IMR-90 (cell line): ENCODE data around the gene SLC48A1. TPM values are rescaled to one million over a fixed set of nuclear protein-coding genes. Genes with fewer than 3 reads are reported as not detected.

Experiments
- ATAC-seq: fragments of 200-7000 bp; cut with Tn5 transposase; 2 replicates; pipeline ENCODE4 v1.9.1; 2020; ENCODE audit warnings: low read depth, mild to moderate bottlenecking, moderate library complexity
- BruUV-seq: library from RNA; stranded (reverse); fragments of 400-500 nt; replicated peaks from 2 replicates; lab custom pipeline; 2021; lab: Mats Ljungman, UMichigan
- CTCF ChIA-PET: fragments of 300-600 bp; formaldehyde crosslinking; extraction: SDS; loops from one replicate; lab custom pipeline; 2021; ENCODE audit warnings: antibody characterized with exemption; lab: Yijun Ruan, JAX
- POLR2A ChIA-PET: fragments of 300-600 bp; sonication (Branson Sonifier 250); formaldehyde crosslinking; loops from one replicate; lab custom pipeline; 2022; ENCODE audit warnings: antibody characterized with exemption; ENCODE audit not compliant: unreplicated experiment; lab: Charles Lee
- DNase-seq: peaks from one replicate; pipeline ENCODE4 v3.0.0; 2013
- H2AFZ ChIP-seq: replicated peaks from 2 replicates; pipeline ENCODE3; 2013; ENCODE audit warnings: low read length, mild to moderate bottlenecking; ENCODE audit not compliant: poor library complexity
- H2AK5ac ChIP-seq: 2 replicates; pipeline ENCODE4 v1.6.1; 2013; ENCODE audit warnings: low read depth, low read length, inconsistent platforms
- H2AK9ac ChIP-seq: replicated peaks from 2 replicates; pipeline ENCODE3; 2013; ENCODE audit warnings: mild to moderate bottlenecking, low read depth, low read length, moderate library complexity; ENCODE audit not compliant: poor library complexity
- H2BK120ac ChIP-seq: 2 replicates; pipeline ENCODE4 v1.6.1; 2013; ENCODE audit warnings: low read depth, low read length, inconsistent platforms
- H2BK15ac ChIP-seq: 3 replicates; pipeline ENCODE4 v1.6.1; 2013; ENCODE audit warnings: low read depth, low read length, inconsistent platforms
- H2BK20ac ChIP-seq: 2 replicates; pipeline ENCODE4 v1.6.1; 2013; ENCODE audit warnings: low read depth, mild to moderate bottlenecking, inconsistent platforms, low read length, moderate library complexity
- H2BK5ac ChIP-seq: 2 replicates; pipeline ENCODE4 v1.6.1; 2013; ENCODE audit warnings: mild to moderate bottlenecking, low read depth, low read length, inconsistent platforms; ENCODE audit not compliant: poor library complexity, severe bottlenecking
- H3K14ac ChIP-seq: replicated peaks from 2 replicates; pipeline ENCODE4 v1.6.1; 2013; ENCODE audit warnings: low read depth, low read length, inconsistent platforms
- H3K18ac ChIP-seq: 2 replicates; pipeline ENCODE4 v1.6.1; 2013; ENCODE audit warnings: low read depth, low read length, control low read depth
- H3K23ac ChIP-seq: 2 replicates; pipeline ENCODE4 v1.6.1; 2013; ENCODE audit warnings: low read depth, low read length, inconsistent platforms
- H3K27ac ChIP-seq: 2 replicates; pipeline ENCODE4 v1.5.1; 2013; ENCODE audit warnings: mild to moderate bottlenecking, control low read depth, low read length; ENCODE audit not compliant: insufficient read depth
- H3K27me3 ChIP-seq: 2 replicates; pipeline ENCODE4 v1.6.1; 2013; ENCODE audit warnings: low read length; ENCODE audit not compliant: control insufficient read depth, insufficient read depth
- H3K36me3 ChIP-seq: 2 replicates; pipeline ENCODE4 v1.6.1; 2013; ENCODE audit warnings: low read length, mixed read lengths; ENCODE audit not compliant: control insufficient read depth, insufficient read depth
- H3K4ac ChIP-seq: 2 replicates; pipeline ENCODE4 v1.6.1; 2013; ENCODE audit warnings: low read depth, low read length, inconsistent platforms
- H3K4me1 ChIP-seq: 2 replicates; pipeline ENCODE4 v1.6.1; 2013; ENCODE audit warnings: low read length, mixed read lengths; ENCODE audit not compliant: control insufficient read depth, insufficient read depth
- H3K4me2 ChIP-seq: 2 replicates; pipeline ENCODE4 v1.6.1; 2013; ENCODE audit warnings: low read depth, mild to moderate bottlenecking, control low read depth, low read length, moderate library complexity
- H3K4me3 ChIP-seq: 2 replicates; pipeline ENCODE4 v1.5.1; 2013; ENCODE audit warnings: low read depth, mild to moderate bottlenecking, control low read depth, low read length, moderate library complexity; ENCODE audit not compliant: insufficient read depth
- H3K56ac ChIP-seq: 2 replicates; pipeline ENCODE4 v1.6.1; 2013; ENCODE audit warnings: low read length, inconsistent platforms; ENCODE audit not compliant: insufficient read depth; ENCODE audit errors: extremely low read depth
- H3K79me1 ChIP-seq, 2 experiments: 2 replicates each; pipeline ENCODE4 v1.6.1; 2013; ENCODE audit warnings: low read length in 2 of 2, inconsistent platforms in 1 of 2, low read depth in 1 of 2
- H3K9ac ChIP-seq: 2 replicates; pipeline ENCODE4 v1.6.1; 2013; ENCODE audit warnings: low read depth, low read length, control low read depth
- H3K9me1 ChIP-seq: 2 replicates; pipeline ENCODE4 v1.6.1; 2013; ENCODE audit warnings: low read length, inconsistent platforms; ENCODE audit not compliant: insufficient read depth
- H3K9me3 ChIP-seq: 2 replicates; pipeline ENCODE4 v1.6.1; 2013; ENCODE audit warnings: low read length; ENCODE audit not compliant: control insufficient read depth, insufficient read depth
- H4K20me1 ChIP-seq: 2 replicates; pipeline ENCODE4 v1.6.1; 2013; ENCODE audit warnings: low read length, inconsistent platforms; ENCODE audit not compliant: insufficient read depth
- H4K5ac ChIP-seq: 2 replicates; pipeline ENCODE4 v1.6.1; 2013; ENCODE audit warnings: mild to moderate bottlenecking, low read depth, low read length, control low read depth
- H4K8ac ChIP-seq, 2 experiments: 2 replicates each; pipeline ENCODE4 v1.6.1; 2013; ENCODE audit warnings: low read depth in 2 of 2, low read length in 2 of 2, control low read depth in 1 of 2, inconsistent platforms in 1 of 2
- H4K91ac ChIP-seq: 2 replicates; pipeline ENCODE4 v1.6.1; 2013; ENCODE audit warnings: low read depth, low read length, inconsistent platforms; ENCODE audit not compliant: insufficient read depth
- BHLHE40 ChIP-seq: fragments of 150-350 bp; IDR thresholded peaks from 2 replicates; pipeline ENCODE4 v1.6.1; 2016; ENCODE audit warnings: mild to moderate bottlenecking, low read depth, low read length
- CEBPB ChIP-seq: IDR thresholded peaks from 2 replicates; pipeline ENCODE4 v1.6.1; 2012; ENCODE audit warnings: low read depth, low read length, improper control_type of control experiment
- CHD1 ChIP-seq: IDR thresholded peaks from 2 replicates; pipeline ENCODE4 v1.6.1; 2012; ENCODE audit warnings: low read depth, low read length, improper control_type of control experiment
- CTCF ChIP-seq: conservative IDR thresholded peaks from 2 replicates; pipeline ENCODE4 v1.5.1; 2012; ENCODE audit warnings: mild to moderate bottlenecking, low read depth, low read length, improper control_type of control experiment
- ELK1 ChIP-seq: fragments of 150-350 bp; IDR thresholded peaks from 2 replicates; pipeline ENCODE4 v1.6.1; 2016; ENCODE audit warnings: low read depth, mild to moderate bottlenecking, low read length, moderate library complexity, borderline replicate concordance
- FOS ChIP-seq: fragments of 150-350 bp; IDR thresholded peaks from 2 replicates; pipeline ENCODE4 v1.6.1; 2016; ENCODE audit warnings: low read depth, low read length
- MAFK ChIP-seq: IDR thresholded peaks from 2 replicates; pipeline ENCODE4 v1.6.1; 2012; ENCODE audit warnings: low read depth, low read length, improper control_type of control experiment
- MAZ ChIP-seq: IDR thresholded peaks from 2 replicates; pipeline ENCODE4 v1.6.1; 2012; ENCODE audit warnings: low read depth, mild to moderate bottlenecking, low read length, improper control_type of control experiment, moderate library complexity, borderline replicate concordance
- MXI1 ChIP-seq: IDR thresholded peaks from 2 replicates; pipeline ENCODE4 v1.6.1; 2012; ENCODE audit warnings: low read depth, mild to moderate bottlenecking, low read length, moderate library complexity, borderline replicate concordance
- NFE2L2 ChIP-seq: fragments of 150-350 bp; IDR thresholded peaks from 2 replicates; pipeline ENCODE4 v1.6.1; 2016; ENCODE audit warnings: low read depth, mild to moderate bottlenecking, low read length
- POLR2A ChIP-seq: IDR thresholded peaks from 2 replicates; pipeline ENCODE4 v1.6.1; 2012; ENCODE audit warnings: mild to moderate bottlenecking, low read depth, low read length
- RAD21 ChIP-seq: IDR thresholded peaks from 2 replicates; pipeline ENCODE4 v1.6.1; 2012; ENCODE audit warnings: low read length, improper control_type of control experiment
- RCOR1 ChIP-seq: IDR thresholded peaks from 2 replicates; pipeline ENCODE4 v1.6.1; 2012; ENCODE audit warnings: mild to moderate bottlenecking, low read length, improper control_type of control experiment; ENCODE audit not compliant: insufficient replicate concordance
- RFX5 ChIP-seq: IDR thresholded peaks from 2 replicates; pipeline ENCODE4 v1.8.0; 2012; ENCODE audit warnings: low read depth, mild to moderate bottlenecking, low read length, moderate library complexity
- SMC3 ChIP-seq: fragments of 150-350 bp; IDR thresholded peaks from 2 replicates; pipeline ENCODE4 v1.6.1; 2016; ENCODE audit warnings: low read depth, mild to moderate bottlenecking, antibody characterized with exemption, low read length, moderate library complexity
- USF2 ChIP-seq: fragments of 150-350 bp; IDR thresholded peaks from 2 replicates; pipeline ENCODE4 v1.6.1; 2017; ENCODE audit warnings: mild to moderate bottlenecking, antibody characterized with exemption, low read length, low read depth
- WGBS, 2 experiments: methylation state at CpG; one replicate each; pipeline versions ENCODE4 v1.1.5 to v1.1.7; 2013; ENCODE audit warnings: missing lambda C conversion rate in 2 of 2; ENCODE audit not compliant: insufficient read length in 1 of 2; ENCODE audit errors: extremely low coverage in 2 of 2; 5-methylcytosine and 5-hydroxymethylcytosine counted together
- dilution Hi-C: fragments of 300-500 bp; cut with HindIII; formaldehyde crosslinking; loops from one replicate; pipeline ENCODE4 v1.14.3; 2018; ENCODE audit warnings: low sequenced_read_pairs; ENCODE audit not compliant: unreplicated experiment
- in situ Hi-C: fragments of 300-500 bp; cut with MboI; formaldehyde crosslinking; loops from 3 replicates; pipeline ENCODE4 v1.14.3; 2019; ENCODE audit warnings: low sequenced_read_pairs, inconsistent platforms, mixed read lengths
- intact Hi-C: fragments of 100-400 bp; cut with micrococcal nuclease; formaldehyde crosslinking; loops from 2 replicates; pipeline ENCODE4 v1.10.0; 2022
- polyA plus RNA-seq, 3 experiments: library from polyadenylated mRNA; depleted of rRNA; stranded (reverse); fragments of >200 nt; gene quantifications; 2 replicates each; pipeline ENCODE4 v1.2.3, GENCODE V29; 2012; ENCODE audit warnings: low replicate concordance in 1 of 3
- total RNA-seq: library from RNA; depleted of rRNA; stranded (reverse); fragments of >200 nt; gene quantifications from 2 replicates; pipeline ENCODE4 v1.2.3, GENCODE V29; 2012

Gene SLC48A1
- total and polyA plus RNA-seq, 2 of the 4 experiments (the other 2 are of a cell fraction), result 4.8 to 5.9 TPM

- no peak overlapping the region for H3K4me2 ChIP-seq
- WGBS, 2 experiments, result 100% methylated on average over 1 of the region's 3 CpGs; no CpG with 5 or more reads in 1 of the 2 experiments
- no peak overlapping the region for H2BK20ac ChIP-seq
- in situ Hi-C loops (no loop called here), dilution Hi-C loops (no loop called here), intact Hi-C loops (no loop called here)
- no peak overlapping the region for H2BK15ac ChIP-seq
- no peak overlapping the region for H2AK9ac ChIP-seq
- peaks cover 13% of the 10 kb centered on the region; the same call in 1 of the 2 replicates for H3K9me1 ChIP-seq
- ATAC-seq (no peak), DNase-seq (no peak)
- H4K91ac ChIP-seq, result no peak overlapping the region
- H2BK5ac ChIP-seq, result no peak overlapping the region
- H4K5ac ChIP-seq, result no peak overlapping the region
- CTCF ChIA-PET, result interaction anchor here (0.8 kb wide), 1 partner anchor 12 kb away, joined by 3 read pairs; no protein-coding TSS in a partner anchor
- no peak overlapping the region for H3K18ac ChIP-seq
- H3K4me1 ChIP-seq, result peaks cover 21% of the 10 kb centered on the region
- H3K4me3 ChIP-seq, result no peak overlapping the region
- H3K79me1 ChIP-seq, result no peaks in the 10 kb centered on the region
- H2BK120ac ChIP-seq, result no peak overlapping the region
- no peaks in the 10 kb centered on the region for H3K36me3 ChIP-seq
- 0 out of 2 replicates have a peak overlapping the region, but pooled peaks have one; percentile 9 for H2AK5ac ChIP-seq
- H3K14ac ChIP-seq, result no peak overlapping the region
- H3K9ac ChIP-seq, result no peak overlapping the region
- no peak overlapping the region for H4K8ac ChIP-seq
- POLR2A ChIA-PET, result no interaction called here
- H3K56ac ChIP-seq, result no peak overlapping the region
- no peaks in the 10 kb centered on the region for H3K9me3 ChIP-seq
- BruUV-seq, result no TSS peak
- H3K23ac ChIP-seq, result no peak overlapping the region
- H2AFZ ChIP-seq, result no peak overlapping the region
- TF ChIP-seq SMC3, result no peak
- no peak for TF ChIP-seq MAFK
- no peak for TF ChIP-seq ELK1
- TF ChIP-seq FOS, result no peak
- no peak for TF ChIP-seq RAD21
- TF ChIP-seq CTCF, result no peak
- TF ChIP-seq BHLHE40, result no peak
- no peak for TF ChIP-seq MAZ
- no peak for TF ChIP-seq NFE2L2
- TF ChIP-seq CHD1, result no peak
- no peak for TF ChIP-seq CEBPB
- no peak for TF ChIP-seq USF2
- no peak for TF ChIP-seq MXI1
- no peak for TF ChIP-seq RCOR1
- no peak for TF ChIP-seq POLR2A
- no peak for TF ChIP-seq RFX5
- H4K20me1 ChIP-seq, result no peaks in the 10 kb centered on the region
- no peak overlapping the region for H3K27ac ChIP-seq
- no peak overlapping the region; the same call in 1 of the 2 replicates for H3K4ac ChIP-seq
- H3K27me3 ChIP-seq, result no peaks in the 10 kb centered on the region
Observed at GRCh38 chr12:47754881-47755280, 18.2 kb upstream of the SLC48A1 start.
